K562 (cell line): Measurements from ENCODE around the gene SHB. TPM values are rescaled to one million over a fixed set of nuclear protein-coding genes. Genes with fewer than 3 reads are reported as not detected.

ENCODE experiments used
- ATF1 ChIP-seq, 2 experiments: fragments of 450-650 bp in 1 of 2; IDR thresholded peaks; 2 replicates each; pipeline ENCODE4 v1.6.1; 2016; ENCODE audit warnings: missing compliant biosample characterization in 1 of 2, missing genetic modification characterization in 1 of 2
- CEBPG ChIP-seq, 3 experiments: fragments of 200-800 bp in 1 of 3; sonication (Bioruptor generic) in 1 of 3; sonication (generic) in 1 of 3; formaldehyde crosslinking in 1 of 3; IDR thresholded peaks in 2 of 3; conservative IDR thresholded peaks in 1 of 3; 2 replicates each; pipeline versions ENCODE4 v1.6.1 to v1.8.0; 2016 to 2022; ENCODE audit warnings: missing compliant biosample characterization in 2 of 3, missing genetic modification characterization in 2 of 3, mild to moderate bottlenecking in 1 of 3, missing genetic modification reagents in 1 of 3
- CSDE1 ChIP-seq, 2 experiments: fragments of 450-650 bp; IDR thresholded peaks; 2 replicates each; pipeline ENCODE4 v1.6.1; 2016; ENCODE audit warnings: mild to moderate bottlenecking in 1 of 2
- EP400 ChIP-seq: fragments of 450-650 bp; IDR thresholded peaks from 2 replicates; pipeline ENCODE4 v1.6.1; 2017; ENCODE audit warnings: antibody characterized with exemption, mild to moderate bottlenecking, moderate library complexity
- MEIS2 ChIP-seq: fragments of 450-650 bp; IDR thresholded peaks from 2 replicates; pipeline ENCODE4 v1.6.1; 2014; ENCODE audit warnings: mild to moderate bottlenecking; ENCODE audit not compliant: partially characterized antibody
- NR2C2 ChIP-seq, 2 experiments: fragments of 200-800 bp in 1 of 2; sonication (Bioruptor generic) in 1 of 2; sonication (generic) in 1 of 2; formaldehyde crosslinking in 1 of 2; IDR thresholded peaks; 2 replicates each; pipeline versions ENCODE4 v1.6.1 to v1.8.0; 2016 to 2022; ENCODE audit warnings: mild to moderate bottlenecking in 1 of 2, missing compliant biosample characterization in 1 of 2, missing genetic modification characterization in 1 of 2, missing genetic modification reagents in 1 of 2
- SMARCA4 ChIP-seq: fragments of 450-650 bp; IDR thresholded peaks from 2 replicates; pipeline ENCODE4 v1.6.1; 2016
- ZNF780A ChIP-seq: fragments of 250-450 bp; sonication (Bioruptor Pico); IDR thresholded peaks from 2 replicates; pipeline ENCODE4 v1.5.0; 2021; ENCODE audit warnings: mild to moderate bottlenecking
- polyA plus RNA-seq, 8 experiments: library from polyadenylated mRNA; depleted of rRNA in 4 of 8; stranded (reverse) in 5 of 8; unstranded in 3 of 8; fragments of >200 nt; fragmentation: Nextera tagmentation in 2 of 8; fragmentation: Illumina TruSeq in 1 of 8; extraction: Ambion mirVana in 2 of 8; extraction: Trizol in 1 of 8; gene quantifications; 2 replicates each; pipeline versions ENCODE4 v1.2.1 to v1.2.3, GENCODE V29; 2011 to 2014; ENCODE audit warnings: inconsistent platforms in 1 of 8, missing spikeins in 1 of 8
- total RNA-seq, 7 experiments: library from RNA; depleted of rRNA in 6 of 7; stranded (reverse); fragments of >200 nt in 6 of 7; fragmentation: Illumina TruSeq in 2 of 7; extraction: Trizol in 2 of 7; gene quantifications; 2 replicates each; pipeline versions ENCODE4 v1.2.1 to v1.2.3, GENCODE V29; 2011 to 2021; ENCODE audit warnings: low replicate concordance in 1 of 7
- TF ChIP-seq, protein P1 (sequence below): fragments of 450-650 bp; formaldehyde crosslinking; IDR thresholded peaks from 2 replicates; pipeline ENCODE4 v1.4.0; 2020; ENCODE audit warnings: mild to moderate bottlenecking, mixed read lengths
- TF ChIP-seq, protein P2 (sequence below): fragments of 450-650 bp; IDR thresholded peaks from 2 replicates; pipeline ENCODE4 v1.6.1; 2016
- TF ChIP-seq, protein P3 (sequence below): fragments of 450-650 bp; IDR thresholded peaks from 2 replicates; pipeline ENCODE4 v1.6.1; 2016; ENCODE audit warnings: low read depth, mild to moderate bottlenecking, moderate library complexity
- TF ChIP-seq, protein P4 (sequence below): fragments of 450-650 bp; IDR thresholded peaks from 2 replicates; pipeline ENCODE4 v1.6.1; 2017; ENCODE audit warnings: mild to moderate bottlenecking, moderate library complexity

The SHB gene
- total and polyA plus RNA-seq, 9 of the 15 experiments (the other 6 are each of a cell fraction or from before 2014, with no cell fraction given) = 0.78 to 16.0 (median 5.3) TPM

DNA sequence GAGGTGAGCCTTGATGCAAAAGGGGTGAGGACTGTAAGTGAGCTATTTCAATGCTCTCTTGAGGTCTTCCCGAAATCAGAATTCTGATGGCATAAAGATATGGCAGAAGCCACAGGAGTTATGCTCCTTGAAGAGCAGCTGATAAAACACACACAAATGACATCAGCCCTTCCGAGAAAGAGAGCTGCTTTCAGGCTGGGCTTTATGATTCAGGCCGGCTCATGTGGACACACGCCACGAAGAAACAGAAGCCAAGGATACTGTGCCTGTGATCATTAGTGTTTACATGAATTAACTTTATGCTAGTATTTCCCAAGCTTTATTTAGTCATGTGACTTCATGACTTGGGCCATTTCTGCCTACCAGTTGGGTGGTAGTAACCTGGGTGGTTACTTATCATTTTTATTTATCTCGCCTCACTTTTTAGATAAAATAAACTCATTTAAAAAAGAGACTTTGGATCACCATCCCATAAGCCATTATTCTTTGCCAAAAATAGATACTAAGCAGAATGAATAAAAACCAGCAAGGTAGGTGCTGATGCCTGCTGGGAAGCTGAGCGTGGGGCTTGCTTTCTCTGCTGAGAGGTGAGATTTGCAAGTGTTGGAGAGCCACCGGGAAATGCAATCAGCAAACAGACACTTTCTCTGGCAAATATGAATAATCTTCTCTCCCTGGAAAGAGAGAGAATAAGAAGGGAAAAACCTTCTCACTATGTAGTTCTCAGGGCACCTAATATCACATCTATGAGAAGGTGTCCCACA is 92.1 kb downstream of the SHB start (continued):
- TF ChIP-seq ATF1 (CRISPR knock-in tag; IDR thresholded peaks at IDR 0.05) (no peak), ATF1 (tag; IDR thresholded peaks at IDR 0.05) (peak; percentile 51; the same call in 1 of the 2 replicates), ZNF780A (CRISPR knock-in tag) (no peak), NR2C2 (CRISPR knock-in tag; IDR thresholded peaks at IDR 0.05) (no peak), NR2C2 (tag; IDR thresholded peaks at IDR 0.05) (peak; percentile 44; the same call in 1 of the 2 replicates), EP400 (no peak), CEBPG (CRISPR knock-in tag; IDR thresholded peaks at IDR 0.05) (no peak), CEBPG (tag; conservative IDR thresholded peaks at IDR 0.05 in 1 of 2, IDR thresholded peaks at IDR 0.05 in 1 of 2) (peak in 1 of 2 experiments; percentile 26; a peak in 2 of 4 replicates), CSDE1 (IDR thresholded peaks at IDR 0.05) (no peak), SMARCA4 (peak; percentile 81), MEIS2 (peak; percentile 72)
- TF ChIP-seq, protein P1, sequence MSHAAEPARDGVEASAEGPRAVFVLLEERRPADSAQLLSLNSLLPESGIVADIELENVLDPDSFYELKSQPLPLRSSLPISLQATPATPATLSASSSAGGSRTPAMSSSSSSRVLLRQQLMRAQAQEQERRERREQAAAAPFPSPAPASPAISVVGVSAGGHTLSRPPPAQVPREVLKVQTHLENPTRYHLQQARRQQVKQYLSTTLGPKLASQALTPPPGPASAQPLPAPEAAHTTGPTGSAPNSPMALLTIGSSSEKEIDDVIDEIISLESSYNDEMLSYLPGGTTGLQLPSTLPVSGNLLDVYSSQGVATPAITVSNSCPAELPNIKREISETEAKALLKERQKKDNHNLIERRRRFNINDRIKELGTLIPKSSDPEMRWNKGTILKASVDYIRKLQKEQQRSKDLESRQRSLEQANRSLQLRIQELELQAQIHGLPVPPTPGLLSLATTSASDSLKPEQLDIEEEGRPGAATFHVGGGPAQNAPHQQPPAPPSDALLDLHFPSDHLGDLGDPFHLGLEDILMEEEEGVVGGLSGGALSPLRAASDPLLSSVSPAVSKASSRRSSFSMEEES = peak; percentile 94
- TF ChIP-seq, protein P2, sequence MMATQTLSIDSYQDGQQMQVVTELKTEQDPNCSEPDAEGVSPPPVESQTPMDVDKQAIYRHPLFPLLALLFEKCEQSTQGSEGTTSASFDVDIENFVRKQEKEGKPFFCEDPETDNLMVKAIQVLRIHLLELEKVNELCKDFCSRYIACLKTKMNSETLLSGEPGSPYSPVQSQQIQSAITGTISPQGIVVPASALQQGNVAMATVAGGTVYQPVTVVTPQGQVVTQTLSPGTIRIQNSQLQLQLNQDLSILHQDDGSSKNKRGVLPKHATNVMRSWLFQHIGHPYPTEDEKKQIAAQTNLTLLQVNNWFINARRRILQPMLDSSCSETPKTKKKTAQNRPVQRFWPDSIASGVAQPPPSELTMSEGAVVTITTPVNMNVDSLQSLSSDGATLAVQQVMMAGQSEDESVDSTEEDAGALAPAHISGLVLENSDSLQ = 0 out of 2 replicates have a peak, but pooled peaks have one; percentile 7
- TF ChIP-seq, protein P3, sequence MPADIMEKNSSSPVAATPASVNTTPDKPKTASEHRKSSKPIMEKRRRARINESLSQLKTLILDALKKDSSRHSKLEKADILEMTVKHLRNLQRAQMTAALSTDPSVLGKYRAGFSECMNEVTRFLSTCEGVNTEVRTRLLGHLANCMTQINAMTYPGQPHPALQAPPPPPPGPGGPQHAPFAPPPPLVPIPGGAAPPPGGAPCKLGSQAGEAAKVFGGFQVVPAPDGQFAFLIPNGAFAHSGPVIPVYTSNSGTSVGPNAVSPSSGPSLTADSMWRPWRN = peak; percentile 15; the same call in 1 of the 2 replicates
- TF ChIP-seq, protein P4, sequence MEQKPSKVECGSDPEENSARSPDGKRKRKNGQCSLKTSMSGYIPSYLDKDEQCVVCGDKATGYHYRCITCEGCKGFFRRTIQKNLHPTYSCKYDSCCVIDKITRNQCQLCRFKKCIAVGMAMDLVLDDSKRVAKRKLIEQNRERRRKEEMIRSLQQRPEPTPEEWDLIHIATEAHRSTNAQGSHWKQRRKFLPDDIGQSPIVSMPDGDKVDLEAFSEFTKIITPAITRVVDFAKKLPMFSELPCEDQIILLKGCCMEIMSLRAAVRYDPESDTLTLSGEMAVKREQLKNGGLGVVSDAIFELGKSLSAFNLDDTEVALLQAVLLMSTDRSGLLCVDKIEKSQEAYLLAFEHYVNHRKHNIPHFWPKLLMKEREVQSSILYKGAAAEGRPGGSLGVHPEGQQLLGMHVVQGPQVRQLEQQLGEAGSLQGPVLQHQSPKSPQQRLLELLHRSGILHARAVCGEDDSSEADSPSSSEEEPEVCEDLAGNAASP = no peak
